K562 (cell line): Measurements from ENCODE around the gene TP53I13. TPM values are rescaled to one million over a fixed set of nuclear protein-coding genes. Genes with fewer than 3 reads are reported as not detected.

Source experiments
- ATAC-seq: fragments of 200-7000 bp; cut with Tn5 transposase; 3 replicates; pipeline ENCODE4 v1.9.1; 2020; ENCODE audit warnings: moderate library complexity
- BruUV-seq: library from RNA; stranded (reverse); fragments of 400-500 nt; replicated peaks from 2 replicates; lab custom pipeline; 2021; lab: Mats Ljungman, UMichigan
- CTCF ChIA-PET: fragments of 300-600 bp; formaldehyde crosslinking; extraction: SDS; loops from one replicate; lab custom pipeline; 2021; ENCODE audit warnings: low intra/inter-chr PET ratio; lab: Yijun Ruan, JAX
- POLR2A ChIA-PET: fragments of 300-600, 350-650 bp; sonication (Branson Sonifier 250); formaldehyde crosslinking; extraction: SDS; loops from one replicate; lab custom pipeline; 2021; ENCODE audit warnings: antibody characterized with exemption, inconsistent platforms; lab: Yijun Ruan, JAX
- DNase-seq, 4 experiments: peaks; one replicate each; pipeline versions ENCODE4 v3.0.0 to v3.0.0-alpha.2; 2011 to 2018; ENCODE audit warnings: low spot score in 3 of 4, mixed read lengths in 3 of 4; ENCODE audit errors: extremely low read depth in 1 of 4
- FAIRE-seq: peaks from 2 replicates; lab custom pipeline; 2011; peaks lifted over from hg19 to GRCh38; lab: Jason Lieb, UNC
- H2AFZ ChIP-seq: 2 replicates; pipeline ENCODE4 v1.6.0; 2011; ENCODE audit warnings: low read depth, low read length, control low read depth, inconsistent platforms
- H3K27ac ChIP-seq: fragments of 200-600 bp; 3 replicates; pipeline ENCODE4 v1.8.0; 2011; ENCODE audit warnings: low read depth, mild to moderate bottlenecking, control low read depth, inconsistent platforms, low read length, moderate library complexity, mixed read lengths; ENCODE audit errors: extremely low read depth
- H3K27me3 ChIP-seq, 2 experiments: fragments of 300-600 bp in 1 of 2; 2 replicates in 1 of 2; 3 replicates in 1 of 2; pipeline versions ENCODE4 v1.6.0 to v1.8.0; 2011; ENCODE audit warnings: inconsistent platforms in 2 of 2, low read length in 2 of 2, mild to moderate bottlenecking in 1 of 2, mixed read lengths in 1 of 2, moderate library complexity in 1 of 2; ENCODE audit not compliant: control insufficient read depth in 2 of 2, insufficient read depth in 2 of 2
- H3K36me3 ChIP-seq: fragments of 300-600 bp; 3 replicates; pipeline ENCODE4 v1.8.0; 2011; ENCODE audit warnings: mild to moderate bottlenecking, low read length, inconsistent platforms; ENCODE audit not compliant: control insufficient read depth, insufficient read depth
- H3K4me1 ChIP-seq, 2 experiments: fragments of 200-600 bp in 1 of 2; replicated peaks in 1 of 2; 2 replicates in 1 of 2; 3 replicates in 1 of 2; pipeline versions ENCODE4 v1.5.1 to v1.8.0; 2011; ENCODE audit warnings: inconsistent platforms in 2 of 2, low read length in 2 of 2, mild to moderate bottlenecking in 1 of 2, mixed read lengths in 1 of 2, moderate library complexity in 1 of 2; ENCODE audit not compliant: control insufficient read depth in 2 of 2, insufficient read depth in 2 of 2
- H3K4me2 ChIP-seq: 2 replicates; pipeline ENCODE4 v1.6.1; 2011; ENCODE audit warnings: low read length, control low read depth, inconsistent platforms, mixed read lengths; ENCODE audit not compliant: insufficient read depth
- H3K4me3 ChIP-seq: fragments of 200-600 bp; sonication (generic), shearing (Covaris generic); 2 replicates; pipeline ENCODE4 v1.5.1; 2016; ENCODE audit warnings: control low read depth, inconsistent platforms
- H3K79me2 ChIP-seq: fragments of 200-600 bp; 3 replicates; pipeline ENCODE4 v1.8.0; 2011; ENCODE audit warnings: low read length, inconsistent platforms; ENCODE audit not compliant: control insufficient read depth, insufficient read depth
- H3K9ac ChIP-seq, 2 experiments: 2 replicates each; pipeline versions ENCODE4 v1.6.0 to v1.6.1; 2011; ENCODE audit warnings: low read depth in 2 of 2, low read length in 2 of 2, control low read depth in 1 of 2, inconsistent platforms in 1 of 2, mild to moderate bottlenecking in 1 of 2, mixed read lengths in 1 of 2; ENCODE audit not compliant: insufficient read depth in 1 of 2
- H3K9me1 ChIP-seq: one replicate; pipeline ENCODE4 v1.6.0; 2011; ENCODE audit warnings: inconsistent platforms, mild to moderate bottlenecking, low read length, moderate library complexity; ENCODE audit not compliant: control insufficient read depth, insufficient read depth
- H3K9me3 ChIP-seq: replicated peaks from 2 replicates; pipeline ENCODE4 v1.5.1; 2011; ENCODE audit warnings: low read depth, low read length, inconsistent platforms; ENCODE audit not compliant: control insufficient read depth, insufficient read depth
- H4K20me1 ChIP-seq: replicated peaks from 2 replicates; pipeline ENCODE4 v1.6.1; 2011; ENCODE audit warnings: low read length, inconsistent platforms, mixed read lengths; ENCODE audit not compliant: control insufficient read depth, insufficient read depth
- E2F6 ChIP-seq, 2 experiments: IDR thresholded peaks; 2 replicates each; pipeline ENCODE4 v1.6.1; 2011; ENCODE audit warnings: borderline replicate concordance in 1 of 2, control low read depth in 1 of 2, low read depth in 1 of 2, low read length in 1 of 2, mild to moderate bottlenecking in 1 of 2, mixed read lengths in 1 of 2, moderate library complexity in 1 of 2; ENCODE audit not compliant: insufficient read depth in 1 of 2, insufficient read length in 1 of 2, poor library complexity in 1 of 2, severe bottlenecking in 1 of 2; ENCODE audit errors: extremely low read depth in 1 of 2
- U2AF2 ChIP-seq: fragments of 200-400 bp; formaldehyde crosslinking; optimal IDR thresholded peaks from 2 replicates; pipeline ENCODE3; 2017; ENCODE audit warnings: low read depth, mild to moderate bottlenecking, low read length
- WGBS: fragments of 100-300 bp; shearing (Covaris generic); methylation state at CpG from one replicate; pipeline ENCODE4 v1.1.6; 2016; ENCODE audit warnings: low coverage, mixed read lengths; ENCODE audit not compliant: insufficient coverage; ENCODE audit errors: missing lambda C conversion rate; 5-methylcytosine and 5-hydroxymethylcytosine counted together
- in situ Hi-C: fragments of 300-500 bp; cut with MboI; formaldehyde crosslinking; loops from 4 replicates; pipeline ENCODE4 v1.15.0; 2018; ENCODE audit warnings: inconsistent platforms, mixed read lengths
- intact Hi-C: fragments of 100-400 bp; cut with micrococcal nuclease; formaldehyde crosslinking; loops from 2 replicates; pipeline ENCODE4 v1.14.2; 2022
- polyA plus RNA-seq, 8 experiments: library from polyadenylated mRNA; depleted of rRNA in 4 of 8; stranded (reverse) in 5 of 8; unstranded in 3 of 8; fragments of >200 nt; fragmentation: Nextera tagmentation in 2 of 8; fragmentation: Illumina TruSeq in 1 of 8; extraction: Ambion mirVana in 2 of 8; extraction: Trizol in 1 of 8; gene quantifications; 2 replicates each; pipeline versions ENCODE4 v1.2.1 to v1.2.3, GENCODE V29; 2011 to 2014; ENCODE audit warnings: inconsistent platforms in 1 of 8, missing spikeins in 1 of 8
- total RNA-seq, 7 experiments: library from RNA; depleted of rRNA in 6 of 7; stranded (reverse); fragments of >200 nt in 6 of 7; fragmentation: Illumina TruSeq in 2 of 7; extraction: Trizol in 2 of 7; gene quantifications; 2 replicates each; pipeline versions ENCODE4 v1.2.1 to v1.2.3, GENCODE V29; 2011 to 2021; ENCODE audit warnings: low replicate concordance in 1 of 7

The TP53I13 gene
- total and polyA plus RNA-seq, 9 of the 15 experiments (the other 6 are each of a cell fraction or from before 2014, with no cell fraction given): 0.08 to 28.3 (median 9.1) TPM

GRCh38 chr17:29567304-29567553 is 1.3 kb upstream of the TP53I13 start:
- Histone ChIP-seq H3K27me3 (no peaks in the 10 kb centered on the region; a peak in 1 of 5 replicates), H3K4me3 (peak overlapping the region; percentile 57), H3K9me3 (no peaks in the 10 kb centered on the region), H3K9ac (peak overlapping the region; percentile 75 to 96; a peak in 3 of 4 replicates), H3K4me2 (peak overlapping the region; percentile 78), H3K9me1 (peaks cover 3% of the 10 kb centered on the region), H3K79me2 (no peaks in the 10 kb centered on the region), H3K27ac (no peak overlapping the region), H3K36me3 (no peaks in the 10 kb centered on the region), H4K20me1 (peaks cover under 1% of the 10 kb centered on the region; the same call in 1 of the 2 replicates), H3K4me1 (peaks cover 3 to 48% of the 10 kb centered on the region in 2 experiments; a peak in 4 of 5 replicates), H2AFZ (peak overlapping the region; percentile 97; the same call in 1 of the 2 replicates)
- ATAC-seq (peak; percentile 56), DNase-seq (peak; percentile 48 to 76 (median 64)), FAIRE-seq (no peak)
- BruUV-seq: no TSS peak
- in situ Hi-C loops: no loop called here
- 0% methylated on average over 6 of the region's 27 CpGs for WGBS
- TF ChIP-seq U2AF2: no peak
- TF ChIP-seq E2F6 (IDR thresholded peaks at IDR 0.05; ENCODE audit: borderline replicate concordance in 1 of 2, extremely low read depth in 1 of 2, insufficient read depth in 1 of 2, insufficient read length in 1 of 2, low read depth in 1 of 2, low read length in 1 of 2, poor library complexity in 1 of 2, severe bottlenecking in 1 of 2): peak in 1 of 2 experiments; percentile 31
- intact Hi-C loops: no loop called here
- POLR2A ChIA-PET: no interaction called here
- CTCF ChIA-PET: interaction anchor here (1.5 kb wide), 1 partner anchor 197 kb away, joined by 3 read pairs; no protein-coding TSS in a partner anchor
